HCT116 (cell line): Measurements from ENCODE around the gene MON1B. TPM values are rescaled to one million over a fixed set of nuclear protein-coding genes. Genes with fewer than 3 reads are reported as not detected.

ENCODE experiments used
- ATAC-seq: fragments of 200-7000 bp; cut with Tn5 transposase; 2 replicates; pipeline ENCODE4 v1.9.1; 2020; ENCODE audit warnings: mild to moderate bottlenecking, moderate library complexity
- BruUV-seq: library from RNA; stranded (reverse); fragments of 400-500 nt; replicated peaks from 2 replicates; lab custom pipeline; 2021; lab: Mats Ljungman, UMichigan
- CTCF ChIA-PET: fragments of 300-600 bp; sonication (Branson Sonifier 250); formaldehyde crosslinking; loops from one replicate; lab custom pipeline; 2021; ENCODE audit warnings: antibody characterized with exemption; lab: Charles Lee
- POLR2A ChIA-PET: fragments of 300-600, 350-600 bp; sonication (Branson Sonifier 250); formaldehyde crosslinking; loops from one replicate; lab custom pipeline; 2021; ENCODE audit warnings: antibody characterized with exemption; lab: Charles Lee
- RAD21 ChIA-PET, 2 experiments: fragments of 300-600 bp; sonication (Branson Sonifier 250); formaldehyde crosslinking; loops; one replicate each; lab custom pipeline; 2023; ENCODE audit warnings: low total read pairs in 2 of 2; ENCODE audit not compliant: uncharacterized antibody in 2 of 2, unreplicated experiment in 2 of 2, low non-redundant PET in 1 of 2; lab: Charles Lee
- DNase-seq: peaks from one replicate; pipeline ENCODE4 v3.0.0-alpha.2; 2010; ENCODE audit warnings: low read depth, low spot score
- H2AFZ ChIP-seq: fragments of 200-600 bp; shearing (Covaris generic), sonication (generic); 2 replicates; pipeline ENCODE4 v1.6.1; 2017; ENCODE audit warnings: low read depth, mixed run types, mixed read lengths, antibody characterized with exemption, low read length; ENCODE audit not compliant: poor library complexity, severe bottlenecking
- H3K27ac ChIP-seq: 2 replicates; pipeline ENCODE4 v1.5.1; 2012; ENCODE audit warnings: low read depth, low read length
- H3K27me3 ChIP-seq: fragments of 200-600 bp; sonication (generic); 2 replicates; pipeline ENCODE4 v1.6.1; 2016; ENCODE audit warnings: mixed run types, low read length, mixed read lengths; ENCODE audit not compliant: insufficient read depth
- H3K36me3 ChIP-seq, 2 experiments: fragments of 200-500 bp in 1 of 2; fragments of 200-600 bp in 1 of 2; sonication (Bioruptor generic) in 1 of 2; sonication (generic) in 1 of 2; 2 replicates each; pipeline versions ENCODE4 v1.5.1 to v1.6.1; 2014 to 2016; ENCODE audit warnings: low read length in 2 of 2, inconsistent platforms in 1 of 2, mixed read lengths in 1 of 2, mixed run types in 1 of 2; ENCODE audit not compliant: insufficient read depth in 2 of 2, control insufficient read depth in 1 of 2
- H3K4me1 ChIP-seq, 2 experiments: fragments of 200-600 bp in 1 of 2; sonication (generic) in 1 of 2; 2 replicates each; pipeline versions ENCODE4 v1.5.1 to v1.6.1; 2012 to 2017; ENCODE audit warnings: low read length in 2 of 2, inconsistent platforms in 1 of 2, mild to moderate bottlenecking in 1 of 2, mixed read lengths in 1 of 2, mixed run types in 1 of 2, moderate library complexity in 1 of 2; ENCODE audit not compliant: insufficient read depth in 2 of 2, control insufficient read depth in 1 of 2
- H3K4me2 ChIP-seq: fragments of 200-600 bp; sonication (generic); 2 replicates; pipeline ENCODE4 v1.6.1; 2017; ENCODE audit warnings: mixed run types, low read length, mixed read lengths
- H3K4me3 ChIP-seq, 2 experiments: fragments of 200-600 bp in 1 of 2; sonication (generic) in 1 of 2; replicated peaks in 1 of 2; 2 replicates each; pipeline ENCODE4 v1.5.1; 2011 to 2016; ENCODE audit warnings: low read length in 2 of 2, control low read depth in 1 of 2, low read depth in 1 of 2, mild to moderate bottlenecking in 1 of 2, mixed read lengths in 1 of 2, mixed run types in 1 of 2
- H3K79me2 ChIP-seq: fragments of 200-600 bp; sonication (generic); 2 replicates; pipeline ENCODE4 v1.6.1; 2017; ENCODE audit warnings: mild to moderate bottlenecking, mixed run types, low read length, moderate library complexity, mixed read lengths; ENCODE audit not compliant: insufficient read depth
- H3K9ac ChIP-seq: fragments of 200-600 bp; sonication (generic); 2 replicates; pipeline ENCODE4 v1.6.1; 2016; ENCODE audit warnings: low read length, mixed read lengths
- H3K9me2 ChIP-seq: fragments of 200-600 bp; sonication (generic), shearing (Covaris generic); 2 replicates; pipeline ENCODE4 v1.6.1; 2017; ENCODE audit warnings: mixed run types, mild to moderate bottlenecking, moderate library complexity; ENCODE audit not compliant: insufficient read depth
- H3K9me3 ChIP-seq, 2 experiments: fragments of 200-500 bp in 1 of 2; fragments of 200-600 bp in 1 of 2; sonication (Bioruptor generic) in 1 of 2; sonication (generic) in 1 of 2; 2 replicates each; pipeline ENCODE4 v1.6.1; 2014 to 2017; ENCODE audit warnings: low read length in 2 of 2, mixed read lengths in 2 of 2, inconsistent platforms in 1 of 2, low read depth in 1 of 2, mild to moderate bottlenecking in 1 of 2, mixed run types in 1 of 2, moderate library complexity in 1 of 2; ENCODE audit not compliant: control insufficient read depth in 1 of 2, insufficient read depth in 1 of 2
- H4K20me1 ChIP-seq: fragments of 200-600 bp; sonication (generic), shearing (Covaris generic); 2 replicates; pipeline ENCODE4 v1.6.1; 2017; ENCODE audit warnings: mixed run types, mild to moderate bottlenecking, moderate library complexity; ENCODE audit not compliant: insufficient read depth
- CBX3 ChIP-seq: IDR thresholded peaks from 2 replicates; pipeline ENCODE4 v1.6.1; 2012; ENCODE audit warnings: low read depth
- CEBPB ChIP-seq: IDR thresholded peaks from 2 replicates; pipeline ENCODE4 v1.6.1; 2012; ENCODE audit warnings: low read depth
- EGR1 ChIP-seq: IDR thresholded peaks from 2 replicates; pipeline ENCODE4 v1.6.1; 2012; ENCODE audit warnings: low read depth
- ELF1 ChIP-seq: IDR thresholded peaks from 2 replicates; pipeline ENCODE4 v1.6.1; 2012; ENCODE audit warnings: low read depth, borderline replicate concordance
- EZH2 ChIP-seq: fragments of 200-600 bp; sonication (generic); IDR thresholded peaks from 2 replicates; pipeline ENCODE4 v1.6.1; 2017; ENCODE audit warnings: antibody characterized with exemption, mixed run types
- EZH2phosphoT487 ChIP-seq: fragments of 200-600 bp; IDR thresholded peaks from 2 replicates; pipeline ENCODE4 v1.6.1; 2018; ENCODE audit warnings: antibody characterized with exemption, borderline replicate concordance
- FOSL1 ChIP-seq: IDR thresholded peaks from 2 replicates; pipeline ENCODE4 v1.6.1; 2012; ENCODE audit warnings: low read depth
- JUND ChIP-seq: IDR thresholded peaks from 2 replicates; pipeline ENCODE4 v1.6.1; 2012
- POLR2A ChIP-seq: IDR thresholded peaks from 2 replicates; pipeline ENCODE4 v1.7.0; 2011; ENCODE audit warnings: borderline replicate concordance; ENCODE audit not compliant: insufficient read depth, insufficient read length; ENCODE audit errors: extremely low read depth
- POLR2AphosphoS5 ChIP-seq: IDR thresholded peaks from 2 replicates; pipeline ENCODE4 v1.6.1; 2011; ENCODE audit warnings: mild to moderate bottlenecking, low read depth, low read length, moderate library complexity
- SIN3A ChIP-seq: IDR thresholded peaks from 2 replicates; pipeline ENCODE4 v1.6.1; 2012; ENCODE audit warnings: low read depth
- SP1 ChIP-seq: IDR thresholded peaks from 2 replicates; pipeline ENCODE4 v1.6.1; 2012; ENCODE audit warnings: low read depth
- SRF ChIP-seq: IDR thresholded peaks from 2 replicates; pipeline ENCODE4 v1.6.1; 2012; ENCODE audit warnings: low read depth
- TCF7L2 ChIP-seq: IDR thresholded peaks from 2 replicates; pipeline ENCODE4 v1.7.0; 2011; ENCODE audit warnings: borderline replicate concordance, inconsistent platforms; ENCODE audit not compliant: insufficient read depth, insufficient read length; ENCODE audit errors: extremely low read depth
- ZFX ChIP-seq: fragments of 450-650 bp; IDR thresholded peaks from 2 replicates; pipeline ENCODE4 v1.6.1; 2017
- ZNF274 ChIP-seq: fragments of 200-500 bp; sonication (Bioruptor generic); IDR thresholded peaks from 2 replicates; pipeline ENCODE4 v1.6.1; 2014; ENCODE audit warnings: mild to moderate bottlenecking, low read depth, low read length, inconsistent platforms
- intact Hi-C: fragments of 100-400 bp; cut with micrococcal nuclease; formaldehyde crosslinking; loops from 2 replicates; pipeline ENCODE4 v1.10.0; 2022
- total RNA-seq: library from RNA; stranded (reverse); gene quantifications from one replicate; pipeline ENCODE4 v1.2.1, GENCODE V29; 2021; ENCODE audit not compliant: unreplicated experiment
- TF ChIP-seq, protein P1 (sequence below): IDR thresholded peaks from 2 replicates; pipeline ENCODE4 v1.6.1; 2011; ENCODE audit warnings: mild to moderate bottlenecking, low read length, moderate library complexity; ENCODE audit not compliant: insufficient replicate concordance; ENCODE audit errors: extremely low read depth
- TF ChIP-seq, protein P2 (sequence below), 3 experiments: fragments of 200-600 bp in 1 of 3; sonication (generic) in 1 of 3; IDR thresholded peaks in 2 of 3; conservative IDR thresholded peaks in 1 of 3; 2 replicates each; pipeline ENCODE4 v1.5.1; 2012 to 2017; ENCODE audit warnings: low read depth in 2 of 3, low read length in 2 of 3, antibody characterized with exemption in 1 of 3, borderline replicate concordance in 1 of 3, control low read depth in 1 of 3, mild to moderate bottlenecking in 1 of 3, mixed read lengths in 1 of 3, mixed run types in 1 of 3, moderate library complexity in 1 of 3; ENCODE audit not compliant: insufficient read depth in 1 of 3
- TF ChIP-seq, protein P3 (sequence below): IDR thresholded peaks from 2 replicates; pipeline ENCODE4 v1.6.1; 2012
- TF ChIP-seq, protein P4 (sequence below): IDR thresholded peaks from 2 replicates; pipeline ENCODE4 v1.6.1; 2012

MON1B gene
- total RNA-seq, 1 experiment from 2014 or later = 34.7 TPM

DNA sequence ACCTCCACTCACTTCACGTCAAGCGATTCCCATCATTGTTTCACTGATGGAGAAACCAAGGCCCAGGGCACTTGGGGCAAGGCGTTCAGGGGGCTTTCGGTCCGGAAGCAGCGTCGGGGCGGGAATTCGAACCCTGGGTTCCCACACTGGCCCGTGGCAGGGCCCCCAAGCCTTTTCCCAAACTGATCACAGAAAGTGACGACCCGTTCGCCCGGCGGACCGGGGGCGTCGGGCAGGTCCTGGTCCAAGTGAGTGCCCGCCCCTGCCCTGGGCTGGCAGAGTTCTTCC is 856 bp upstream of the MON1B start:
- TF ChIP-seq CEBPB (no peak), SIN3A (no peak), SRF (no peak), ZFX (no peak), CBX3 (no peak), POLR2AphosphoS5 (no peak), ZNF274 (no peak), EZH2 (no peak), SP1 (no peak), EZH2phosphoT487 (no peak), EGR1 (no peak), TCF7L2 (no peak), ELF1 (no peak), POLR2A (no peak), JUND (no peak), FOSL1 (no peak)
- TF ChIP-seq, protein P1, sequence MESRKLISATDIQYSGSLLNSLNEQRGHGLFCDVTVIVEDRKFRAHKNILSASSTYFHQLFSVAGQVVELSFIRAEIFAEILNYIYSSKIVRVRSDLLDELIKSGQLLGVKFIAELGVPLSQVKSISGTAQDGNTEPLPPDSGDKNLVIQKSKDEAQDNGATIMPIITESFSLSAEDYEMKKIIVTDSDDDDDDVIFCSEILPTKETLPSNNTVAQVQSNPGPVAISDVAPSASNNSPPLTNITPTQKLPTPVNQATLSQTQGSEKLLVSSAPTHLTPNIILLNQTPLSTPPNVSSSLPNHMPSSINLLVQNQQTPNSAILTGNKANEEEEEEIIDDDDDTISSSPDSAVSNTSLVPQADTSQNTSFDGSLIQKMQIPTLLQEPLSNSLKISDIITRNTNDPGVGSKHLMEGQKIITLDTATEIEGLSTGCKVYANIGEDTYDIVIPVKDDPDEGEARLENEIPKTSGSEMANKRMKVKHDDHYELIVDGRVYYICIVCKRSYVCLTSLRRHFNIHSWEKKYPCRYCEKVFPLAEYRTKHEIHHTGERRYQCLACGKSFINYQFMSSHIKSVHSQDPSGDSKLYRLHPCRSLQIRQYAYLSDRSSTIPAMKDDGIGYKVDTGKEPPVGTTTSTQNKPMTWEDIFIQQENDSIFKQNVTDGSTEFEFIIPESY = no peak
- TF ChIP-seq, protein P2, sequence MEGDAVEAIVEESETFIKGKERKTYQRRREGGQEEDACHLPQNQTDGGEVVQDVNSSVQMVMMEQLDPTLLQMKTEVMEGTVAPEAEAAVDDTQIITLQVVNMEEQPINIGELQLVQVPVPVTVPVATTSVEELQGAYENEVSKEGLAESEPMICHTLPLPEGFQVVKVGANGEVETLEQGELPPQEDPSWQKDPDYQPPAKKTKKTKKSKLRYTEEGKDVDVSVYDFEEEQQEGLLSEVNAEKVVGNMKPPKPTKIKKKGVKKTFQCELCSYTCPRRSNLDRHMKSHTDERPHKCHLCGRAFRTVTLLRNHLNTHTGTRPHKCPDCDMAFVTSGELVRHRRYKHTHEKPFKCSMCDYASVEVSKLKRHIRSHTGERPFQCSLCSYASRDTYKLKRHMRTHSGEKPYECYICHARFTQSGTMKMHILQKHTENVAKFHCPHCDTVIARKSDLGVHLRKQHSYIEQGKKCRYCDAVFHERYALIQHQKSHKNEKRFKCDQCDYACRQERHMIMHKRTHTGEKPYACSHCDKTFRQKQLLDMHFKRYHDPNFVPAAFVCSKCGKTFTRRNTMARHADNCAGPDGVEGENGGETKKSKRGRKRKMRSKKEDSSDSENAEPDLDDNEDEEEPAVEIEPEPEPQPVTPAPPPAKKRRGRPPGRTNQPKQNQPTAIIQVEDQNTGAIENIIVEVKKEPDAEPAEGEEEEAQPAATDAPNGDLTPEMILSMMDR (IDR thresholded peaks at IDR 0.05 in 2 of 3, conservative IDR thresholded peaks at IDR 0.05 in 1 of 3; ENCODE audit: borderline replicate concordance in 1 of 3, insufficient read depth in 1 of 3, low read depth in 2 of 3, low read length in 2 of 3) = no peak
- TF ChIP-seq, protein P3, sequence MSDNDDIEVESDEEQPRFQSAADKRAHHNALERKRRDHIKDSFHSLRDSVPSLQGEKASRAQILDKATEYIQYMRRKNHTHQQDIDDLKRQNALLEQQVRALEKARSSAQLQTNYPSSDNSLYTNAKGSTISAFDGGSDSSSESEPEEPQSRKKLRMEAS = no peak
- TF ChIP-seq, protein P4, sequence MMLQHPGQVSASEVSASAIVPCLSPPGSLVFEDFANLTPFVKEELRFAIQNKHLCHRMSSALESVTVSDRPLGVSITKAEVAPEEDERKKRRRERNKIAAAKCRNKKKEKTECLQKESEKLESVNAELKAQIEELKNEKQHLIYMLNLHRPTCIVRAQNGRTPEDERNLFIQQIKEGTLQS = no peak
- TF ChIP-seq, all 23 proteins: peak for 0
- Histone ChIP-seq H3K9ac (peak overlapping the region; percentile 83), H3K36me3 (no peaks in the 10 kb centered on the region; a peak in 2 of 4 replicates), H3K4me1 (peaks cover 4 to 13% of the 10 kb centered on the region in 2 experiments; a peak in 3 of 4 replicates), H2AFZ (peak overlapping the region; percentile 80), H4K20me1 (no peaks in the 10 kb centered on the region), H3K9me2 (0 out of 2 replicates have a peak, but pooled peaks cover 4% of the 10 kb centered on the region), H3K27ac (peak overlapping the region; percentile 95), H3K27me3 (no peaks in the 10 kb centered on the region), H3K79me2 (peaks cover 25% of the 10 kb centered on the region), H3K4me2 (peak overlapping the region; percentile 88), H3K4me3 (peak overlapping the region; percentile 86 to 97), H3K9me3 (no peaks in the 10 kb centered on the region)
- ChIA-PET CTCF (interaction anchor here (1.2 to 1.6 kb wide), 2 partner anchors 18 to 33 kb away, joined by 5 to 6 read pairs; no protein-coding TSS in a partner anchor), POLR2A (no interaction called here), RAD21 (no interaction called here)
- intact Hi-C loops = loop anchor here (2.0 kb wide), 1 partner anchor 23 kb away; no protein-coding TSS in a partner anchor
- DNase-seq = no peak
- no peak for ATAC-seq
- BruUV-seq = TSS peak; percentile 89
